Stomach (tissue), 9 donors: ENCODE data around the gene HK1. TPM values are rescaled to one million over a fixed set of nuclear protein-coding genes. Genes with fewer than 3 reads are reported as not detected.

Experiments used
- DNase-seq, 2 donors: peaks; one replicate each; pipeline versions ENCODE4 v3.0.0 to v3.0.0-alpha.2; 2013 to 2019
- H3K27ac ChIP-seq, 5 donors: fragments of 200-600 bp in 4 of 5; sonication (generic) in 4 of 5; one replicate each; pipeline ENCODE4 v1.5.1; 2013 to 2019; ENCODE audit warnings: mild to moderate bottlenecking in 1 of 5, moderate library complexity in 1 of 5
- H3K27me3 ChIP-seq, 3 donors: fragments of 200-600 bp; sonication (generic); one replicate each; pipeline ENCODE4 v1.5.1; 2017 to 2019; ENCODE audit warnings: mixed run types in 1 of 3
- H3K36me3 ChIP-seq, 4 donors: fragments of 200-600 bp; sonication (generic); 1 replicate in 3 of 4; 2 replicates in 1 of 4; pipeline ENCODE4 v1.5.1; 2016 to 2019
- H3K4me1 ChIP-seq, 4 donors: fragments of 200-600 bp; sonication (generic); one replicate each; pipeline ENCODE4 v1.5.1; 2016 to 2019
- H3K4me3 ChIP-seq, 4 donors: fragments of 200-600 bp; sonication (generic) in 3 of 4; one replicate each; pipeline ENCODE4 v1.5.1; 2016 to 2019; ENCODE audit warnings: mild to moderate bottlenecking in 1 of 4
- H3K9me3 ChIP-seq, 4 donors: fragments of 200-600 bp; sonication (generic); one replicate each; pipeline ENCODE4 v1.5.1; 2016 to 2019
- EP300 ChIP-seq: sonication (generic); formaldehyde crosslinking; IDR thresholded peaks from one replicate; pipeline ENCODE4 v1.6.1; 2017; ENCODE audit warnings: antibody characterized with exemption
- POLR2A ChIP-seq, 4 donors: fragments of 450-650 bp; IDR thresholded peaks; one replicate each; pipeline ENCODE4 v1.6.1; 2016; ENCODE audit warnings: antibody characterized with exemption in 4 of 4, control low read depth in 2 of 4, mild to moderate bottlenecking in 1 of 4, moderate library complexity in 1 of 4
- POLR2AphosphoS5 ChIP-seq, 3 donors: sonication (generic); formaldehyde crosslinking; IDR thresholded peaks; one replicate each; pipeline ENCODE4 v1.6.1; 2016; ENCODE audit warnings: antibody characterized with exemption in 3 of 3
- WGBS, 5 donors: extraction: QIAGEN DNeasy Blood & Tissue Kit in 3 of 5; methylation state at CpG; one replicate each; pipeline versions ENCODE4 v1.1.5 to v1.1.7; 2013 to 2018; 5-methylcytosine and 5-hydroxymethylcytosine counted together
- intact Hi-C: fragments of 100-400 bp; cut with DNase I; formaldehyde crosslinking; loops from one replicate; pipeline ENCODE4 v1.15.1; 2023; ENCODE audit warnings: low total_unique reads
- polyA plus RNA-seq, 3 donors: library from polyadenylated mRNA; stranded (reverse); fragments of 200-250 nt; gene quantifications; one replicate each; pipeline ENCODE4 v1.2.3, GENCODE V29; 2013
- total RNA-seq, 5 donors: library from RNA; depleted of rRNA; stranded (reverse); fragments of >200 nt; gene quantifications; one replicate each; pipeline versions ENCODE4 v1.1.0 to v1.2.3, GENCODE V29; 2014 to 2016
- TF ChIP-seq, protein P1 (sequence below), 7 experiments: fragments of 450-650 bp in 4 of 7; fragments of 200-600 bp in 3 of 7; sonication (generic) in 3 of 7; IDR thresholded peaks; one replicate each; pipeline ENCODE4 v1.5.1; 2016 to 2019; ENCODE audit warnings: antibody characterized with exemption in 7 of 7, control low read depth in 2 of 7, mild to moderate bottlenecking in 1 of 7
- donor health status: healthy with polysubstance abuse.
- donor health status: Bipolar disorder and iron deficiency.
- donor health status: healthy.

HK1 gene
- total and polyA plus RNA-seq, 8 donors, result 32.7 to 60.9 (median 50.8) TPM

DNA sequence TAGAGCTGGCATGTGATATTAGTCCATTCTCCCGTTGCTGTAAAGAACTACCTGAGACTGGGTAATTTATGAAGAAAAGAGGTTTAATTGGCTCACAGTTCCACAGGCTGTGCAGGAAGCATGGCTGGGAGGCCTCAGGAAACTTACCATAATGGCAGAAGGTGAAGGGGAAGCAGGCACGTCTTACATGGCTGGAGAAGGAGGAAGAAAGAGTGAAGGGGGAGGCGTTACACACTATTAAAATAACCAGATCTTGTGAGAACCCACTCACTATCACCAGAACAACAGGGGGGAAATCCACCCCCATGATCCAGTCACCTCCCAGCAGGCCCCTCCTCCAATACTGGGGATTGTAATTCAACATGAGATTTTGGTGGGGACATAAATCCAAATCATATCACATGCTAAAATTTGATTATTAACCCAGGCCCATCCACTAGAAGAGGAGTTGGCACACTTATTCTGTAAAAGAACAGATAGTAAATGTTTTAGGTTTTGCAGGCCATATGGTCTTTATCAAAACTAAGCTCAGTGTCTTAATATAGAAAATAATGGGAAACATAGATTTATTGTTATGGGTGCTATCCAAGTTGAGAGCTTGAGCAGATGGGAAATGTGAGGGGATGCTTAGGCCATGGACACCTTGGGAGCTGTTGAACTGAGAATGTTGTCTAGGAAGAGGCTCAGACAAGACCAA is 18.6 kb upstream of the HK1 start:
- Histone ChIP-seq H3K27me3 (no peaks in the 10 kb centered on the region), H3K36me3 (no peaks in the 10 kb centered on the region), H3K4me1 (no peaks in the 10 kb centered on the region), H3K27ac (no peak overlapping the region), H3K9me3 (no peaks in the 10 kb centered on the region), H3K4me3 (no peak overlapping the region)
- peak in 1 of 2 donors; percentile 42 for DNase-seq
- intact Hi-C loops, result no loop called here
- TF ChIP-seq POLR2A (IDR thresholded peaks at IDR 0.05), result no peak
- TF ChIP-seq POLR2AphosphoS5 (IDR thresholded peaks at IDR 0.05), result no peak
- TF ChIP-seq EP300, result no peak
- TF ChIP-seq, protein P1, sequence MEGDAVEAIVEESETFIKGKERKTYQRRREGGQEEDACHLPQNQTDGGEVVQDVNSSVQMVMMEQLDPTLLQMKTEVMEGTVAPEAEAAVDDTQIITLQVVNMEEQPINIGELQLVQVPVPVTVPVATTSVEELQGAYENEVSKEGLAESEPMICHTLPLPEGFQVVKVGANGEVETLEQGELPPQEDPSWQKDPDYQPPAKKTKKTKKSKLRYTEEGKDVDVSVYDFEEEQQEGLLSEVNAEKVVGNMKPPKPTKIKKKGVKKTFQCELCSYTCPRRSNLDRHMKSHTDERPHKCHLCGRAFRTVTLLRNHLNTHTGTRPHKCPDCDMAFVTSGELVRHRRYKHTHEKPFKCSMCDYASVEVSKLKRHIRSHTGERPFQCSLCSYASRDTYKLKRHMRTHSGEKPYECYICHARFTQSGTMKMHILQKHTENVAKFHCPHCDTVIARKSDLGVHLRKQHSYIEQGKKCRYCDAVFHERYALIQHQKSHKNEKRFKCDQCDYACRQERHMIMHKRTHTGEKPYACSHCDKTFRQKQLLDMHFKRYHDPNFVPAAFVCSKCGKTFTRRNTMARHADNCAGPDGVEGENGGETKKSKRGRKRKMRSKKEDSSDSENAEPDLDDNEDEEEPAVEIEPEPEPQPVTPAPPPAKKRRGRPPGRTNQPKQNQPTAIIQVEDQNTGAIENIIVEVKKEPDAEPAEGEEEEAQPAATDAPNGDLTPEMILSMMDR (IDR thresholded peaks at IDR 0.05), result no peak
- WGBS, 5 donors, result 77 to 87% (median 80%) methylated on average over 3 of the region's 3 CpGs

DNA sequence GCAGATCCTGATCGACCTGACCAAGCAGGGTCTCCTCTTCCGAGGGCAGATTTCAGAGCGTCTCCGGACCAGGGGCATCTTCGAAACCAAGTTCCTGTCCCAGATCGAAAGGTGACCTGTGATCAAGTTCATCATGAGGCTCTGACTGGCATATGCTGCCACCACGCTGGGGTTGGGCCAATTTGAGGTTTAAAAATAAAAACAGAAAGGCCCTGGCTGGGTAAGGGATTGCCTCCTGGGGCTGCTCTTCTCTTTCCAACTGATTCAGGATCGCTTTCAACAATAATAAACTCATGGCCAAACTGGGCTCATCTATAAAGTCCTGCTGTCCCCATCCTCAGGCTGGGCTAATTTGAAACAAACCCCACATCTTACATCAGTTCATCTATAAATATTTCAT is 17.1 kb upstream of the HK1 start:
- no peak for DNase-seq
- Histone ChIP-seq H3K4me1 (no peaks in the 10 kb centered on the region), H3K9me3 (no peaks in the 10 kb centered on the region), H3K27ac (no peak overlapping the region), H3K27me3 (no peaks in the 10 kb centered on the region), H3K4me3 (no peak overlapping the region), H3K36me3 (no peaks in the 10 kb centered on the region)
- TF ChIP-seq POLR2AphosphoS5 (IDR thresholded peaks at IDR 0.05) (no peak), EP300 (no peak), POLR2A (IDR thresholded peaks at IDR 0.05) (no peak)
- TF ChIP-seq, protein P1 (IDR thresholded peaks at IDR 0.05), result no peak
- 86 to 96% (median 91%) methylated on average over 8 of the region's 8 CpGs for WGBS, 5 donors
- intact Hi-C loops, result no loop called here

DNA sequence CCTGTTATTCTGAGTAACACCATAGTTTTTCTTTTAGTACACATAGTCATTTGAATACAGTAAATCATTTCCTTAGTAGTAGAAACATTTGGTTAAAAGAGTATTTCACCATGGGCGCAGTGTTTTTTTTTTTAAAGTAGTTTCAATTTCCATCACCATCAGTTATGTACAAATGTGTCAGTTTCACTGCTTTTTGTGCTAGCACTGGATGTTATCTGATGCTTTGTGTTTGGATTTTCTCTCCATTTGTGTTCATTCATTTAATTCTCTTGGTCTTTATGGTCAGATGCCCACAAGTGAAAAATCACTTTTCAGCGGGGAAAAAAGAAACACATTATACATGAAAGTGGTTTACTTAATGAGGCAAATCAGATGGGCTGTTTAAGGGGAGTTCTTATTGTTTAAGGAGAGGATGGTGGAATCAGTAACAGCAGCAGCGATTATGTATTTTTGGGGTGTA is 16.0 kb upstream of the HK1 start:
- 55 to 77% (median 61%) methylated on average over 3 of the region's 3 CpGs for WGBS, 5 donors
- H3K4me1 ChIP-seq, result no peaks in the 10 kb centered on the region
- no peak overlapping the region for H3K27ac ChIP-seq
- no peak overlapping the region for H3K4me3 ChIP-seq
- no peaks in the 10 kb centered on the region for H3K36me3 ChIP-seq
- DNase-seq, result no peak
- TF ChIP-seq POLR2AphosphoS5 (IDR thresholded peaks at IDR 0.05), result no peak
- TF ChIP-seq POLR2A (IDR thresholded peaks at IDR 0.05), result no peak
- no peak for TF ChIP-seq EP300
- TF ChIP-seq, protein P1 (IDR thresholded peaks at IDR 0.05), result no peak
- H3K27me3 ChIP-seq, result no peaks in the 10 kb centered on the region
- intact Hi-C loops, result no loop called here
- H3K9me3 ChIP-seq, result no peaks in the 10 kb centered on the region

DNA sequence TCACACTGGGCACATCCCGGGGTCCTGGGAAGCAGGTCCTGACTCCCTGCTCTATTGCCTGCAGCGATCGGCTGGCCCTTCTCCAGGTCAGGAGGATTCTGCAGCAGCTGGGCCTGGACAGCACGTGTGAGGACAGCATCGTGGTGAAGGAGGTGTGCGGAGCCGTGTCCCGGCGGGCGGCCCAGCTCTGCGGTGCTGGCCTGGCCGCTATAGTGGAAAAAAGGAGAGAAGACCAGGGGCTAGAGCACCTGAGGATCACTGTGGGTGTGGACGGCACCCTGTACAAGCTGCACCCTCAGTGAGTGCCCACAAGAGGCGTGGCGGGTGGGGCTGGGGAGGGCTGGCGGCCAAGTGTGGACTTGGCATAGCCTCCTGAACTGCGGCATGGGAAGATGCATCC is 12.8 kb upstream of the HK1 start:
- H3K4me1 ChIP-seq, result no peaks in the 10 kb centered on the region
- H3K9me3 ChIP-seq, result no peaks in the 10 kb centered on the region
- TF ChIP-seq POLR2AphosphoS5 (IDR thresholded peaks at IDR 0.05), result no peak
- TF ChIP-seq, protein P1 (IDR thresholded peaks at IDR 0.05), result no peak
- no peak for TF ChIP-seq POLR2A (IDR thresholded peaks at IDR 0.05)
- no peak for TF ChIP-seq EP300
- intact Hi-C loops, result no loop called here
- peaks cover 0 to 6% (median 0%) of the 10 kb centered on the region in 3 donors for H3K27me3 ChIP-seq
- DNase-seq, result no peak
- H3K36me3 ChIP-seq, result no peaks in the 10 kb centered on the region
- no peak overlapping the region for H3K4me3 ChIP-seq
- H3K27ac ChIP-seq, result no peak overlapping the region
- 70 to 82% (median 73%) methylated on average over 11 to 17 of the region's 17 CpGs for WGBS, 5 donors
